ENCODE measurements around the gene PLXDC2. TPM values are rescaled to one million over a fixed set of nuclear protein-coding genes. Genes with fewer than 3 reads are reported as not detected.
"Not testable (repeated sequence)": the region's sequence is repeated elsewhere in the genome, so short reads cannot be mapped to it uniquely, and the experiment has no call there.

PLXDC2 gene
- total RNA-seq, 2 experiments from 2014 or later = 0.04 TPM; not detected in 1

GRCh38 chr10:19974554-19974953, 158.3 kb downstream of the PLXDC2 start:
- Mint-ChIP-seq H3K4me1 (no peaks in the 10 kb centered on the region), H3K9me3 (no peaks in the 10 kb centered on the region), H3K36me3 (no peaks in the 10 kb centered on the region), H3K27me3 (no peaks in the 10 kb centered on the region), H3K4me3 (no peak overlapping the region), H3K27ac (no peak overlapping the region)
- no peak for DNase-seq

GRCh38 chr10:19977097-19977521, 160.9 kb downstream of the PLXDC2 start:
- DNase-seq = no peak
- H3K9me3 Mint-ChIP-seq = no peaks in the 10 kb centered on the region
- H3K4me1 Mint-ChIP-seq = no peaks in the 10 kb centered on the region
- no peak overlapping the region for H3K27ac Mint-ChIP-seq
- H3K4me3 Mint-ChIP-seq = no peak overlapping the region
- no peaks in the 10 kb centered on the region for H3K27me3 Mint-ChIP-seq
- no peaks in the 10 kb centered on the region for H3K36me3 Mint-ChIP-seq

- H3K27ac Mint-ChIP-seq = no peak overlapping the region
- H3K4me3 Mint-ChIP-seq = no peak overlapping the region
- no peaks in the 10 kb centered on the region for H3K27me3 Mint-ChIP-seq
- H3K4me1 Mint-ChIP-seq = no peaks in the 10 kb centered on the region
- H3K9me3 Mint-ChIP-seq = no peaks in the 10 kb centered on the region
- H3K36me3 Mint-ChIP-seq = no peaks in the 10 kb centered on the region
- DNase-seq = no peak
Observed at GRCh38 chr10:19979628-19980027, 163.4 kb downstream of the PLXDC2 start.

- Mint-ChIP-seq H3K36me3 (no peaks in the 10 kb centered on the region), H3K9me3 (no peaks in the 10 kb centered on the region), H3K4me3 (no peak overlapping the region), H3K4me1 (no peaks in the 10 kb centered on the region), H3K27me3 (no peaks in the 10 kb centered on the region), H3K27ac (no peak overlapping the region)
- DNase-seq = no peak
Observed at GRCh38 chr10:19983880-19984565, 167.8 kb downstream of the PLXDC2 start.

- H3K4me1 Mint-ChIP-seq = no peaks in the 10 kb centered on the region
- no peak overlapping the region for H3K4me3 Mint-ChIP-seq
- no peak for DNase-seq
- H3K9me3 Mint-ChIP-seq = no peaks in the 10 kb centered on the region
- H3K27me3 Mint-ChIP-seq = no peaks in the 10 kb centered on the region
- no peaks in the 10 kb centered on the region for H3K36me3 Mint-ChIP-seq
- H3K27ac Mint-ChIP-seq = no peak overlapping the region
Observed at GRCh38 chr10:19985745-19986144, 169.5 kb downstream of the PLXDC2 start.

- Mint-ChIP-seq H3K36me3 (no peaks in the 10 kb centered on the region), H3K27me3 (no peaks in the 10 kb centered on the region)
Observed at GRCh38 chr10:19986591-19986990, 170.4 kb downstream of the PLXDC2 start.

GRCh38 chr10:19987931-19988330, 171.7 kb downstream of the PLXDC2 start:
- DNase-seq = no peak
- H3K9me3 Mint-ChIP-seq = no peaks in the 10 kb centered on the region
- no peaks in the 10 kb centered on the region for H3K4me1 Mint-ChIP-seq
- H3K36me3 Mint-ChIP-seq = no peaks in the 10 kb centered on the region
- H3K27me3 Mint-ChIP-seq = no peaks in the 10 kb centered on the region
- no peak overlapping the region for H3K4me3 Mint-ChIP-seq
- H3K27ac Mint-ChIP-seq = no peak overlapping the region

More at GRCh38 chr10:19986591-19986990, 170.4 kb downstream of the PLXDC2 start:
- H3K27ac Mint-ChIP-seq = no peak overlapping the region
- no peaks in the 10 kb centered on the region for H3K4me1 Mint-ChIP-seq
- no peaks in the 10 kb centered on the region for H3K9me3 Mint-ChIP-seq
- no peak overlapping the region for H3K4me3 Mint-ChIP-seq
- no peak for DNase-seq

GRCh38 chr10:19993714-19994315, 177.6 kb downstream of the PLXDC2 start:
- Mint-ChIP-seq H3K27ac (no peak overlapping the region), H3K36me3 (no peaks in the 10 kb centered on the region), H3K9me3 (peaks cover 2% of the 10 kb centered on the region), H3K27me3 (no peaks in the 10 kb centered on the region), H3K4me3 (no peak overlapping the region), H3K4me1 (no peaks in the 10 kb centered on the region)
- DNase-seq = no peak

- H3K27me3 Mint-ChIP-seq = no peaks in the 10 kb centered on the region
- H3K27ac Mint-ChIP-seq = no peak overlapping the region
- no peaks in the 10 kb centered on the region for H3K36me3 Mint-ChIP-seq
- DNase-seq = no peak
- no peaks in the 10 kb centered on the region for H3K4me1 Mint-ChIP-seq
- H3K9me3 Mint-ChIP-seq = peaks cover 2% of the 10 kb centered on the region
- H3K4me3 Mint-ChIP-seq = no peak overlapping the region
Observed at GRCh38 chr10:19998482-19998881, 182.2 kb downstream of the PLXDC2 start.

GRCh38 chr10:19999431-19999830, 183.2 kb downstream of the PLXDC2 start:
- H3K4me3 Mint-ChIP-seq = no peak overlapping the region
- no peaks in the 10 kb centered on the region for H3K27me3 Mint-ChIP-seq
- H3K9me3 Mint-ChIP-seq = peaks cover 2% of the 10 kb centered on the region
- H3K4me1 Mint-ChIP-seq = no peaks in the 10 kb centered on the region
- DNase-seq = no peak
- H3K27ac Mint-ChIP-seq = no peak overlapping the region
- H3K36me3 Mint-ChIP-seq = no peaks in the 10 kb centered on the region

GRCh38 chr10:20002026-20002425, 185.8 kb downstream of the PLXDC2 start:
- H3K27ac Mint-ChIP-seq, H3K27me3 Mint-ChIP-seq, H3K4me3 Mint-ChIP-seq, DNase-seq, H3K4me1 Mint-ChIP-seq, H3K9me3 Mint-ChIP-seq, H3K36me3 Mint-ChIP-seq: not testable (repeated sequence)

GRCh38 chr10:20002657-20003056, 186.4 kb downstream of the PLXDC2 start:
- Mint-ChIP-seq H3K27me3 (no peaks in the 10 kb centered on the region), H3K4me3 (no peak overlapping the region), H3K27ac (no peak overlapping the region), H3K9me3 (no peaks in the 10 kb centered on the region), H3K36me3 (no peaks in the 10 kb centered on the region), H3K4me1 (no peaks in the 10 kb centered on the region)
- DNase-seq = no peak

- H3K27ac Mint-ChIP-seq = no peak overlapping the region
- no peaks in the 10 kb centered on the region for H3K36me3 Mint-ChIP-seq
- H3K9me3 Mint-ChIP-seq = no peaks in the 10 kb centered on the region
- H3K27me3 Mint-ChIP-seq = no peaks in the 10 kb centered on the region
- no peak overlapping the region for H3K4me3 Mint-ChIP-seq
- H3K4me1 Mint-ChIP-seq = no peaks in the 10 kb centered on the region
- DNase-seq = no peak
Observed at GRCh38 chr10:20004087-20004523, 187.9 kb downstream of the PLXDC2 start.

GRCh38 chr10:20005638-20006037, 189.4 kb downstream of the PLXDC2 start:
- H3K27me3 Mint-ChIP-seq = no peaks in the 10 kb centered on the region
- H3K27ac Mint-ChIP-seq = no peak overlapping the region
- no peaks in the 10 kb centered on the region for H3K9me3 Mint-ChIP-seq
- H3K36me3 Mint-ChIP-seq = no peaks in the 10 kb centered on the region
- H3K4me3 Mint-ChIP-seq = no peak overlapping the region
- no peak for DNase-seq
- no peaks in the 10 kb centered on the region for H3K4me1 Mint-ChIP-seq

- Mint-ChIP-seq H3K4me1 (no peaks in the 10 kb centered on the region), H3K4me3 (no peak overlapping the region), H3K36me3 (no peaks in the 10 kb centered on the region), H3K9me3 (no peaks in the 10 kb centered on the region), H3K27ac (no peak overlapping the region), H3K27me3 (no peaks in the 10 kb centered on the region)
- DNase-seq = no peak
Observed at GRCh38 chr10:20006169-20006870, 190.1 kb downstream of the PLXDC2 start.
